Measurements from ENCODE around the gene PPIF.

Gene PPIF

GRCh38 chr10:79354141-79354540, 6.9 kb downstream of the PPIF start:
- no peak overlapping the region for H3K9ac ChIP-seq (ENCODE audit: low read depth in 1 of 2, low read length in 2 of 2)
- peaks cover 9 to 11% of the 10 kb centered on the region in 2 donors for H3K4me1 ChIP-seq (ENCODE audit: control insufficient read depth in 2 of 2, insufficient read depth in 2 of 2, low read length in 2 of 2)
- no peak overlapping the region for H3K27ac ChIP-seq (ENCODE audit: low read depth in 2 of 2, low read length in 2 of 2)
- H3K9me3 ChIP-seq (ENCODE audit: control insufficient read depth in 2 of 2, low read length in 2 of 2): no peaks in the 10 kb centered on the region
- H3K36me3 ChIP-seq (ENCODE audit: control insufficient read depth in 2 of 2, insufficient read depth in 2 of 2, low read length in 2 of 2): peaks cover 55 to 67% of the 10 kb centered on the region in 2 donors
- H3K27me3 ChIP-seq (ENCODE audit: control insufficient read depth in 2 of 2, insufficient read depth in 2 of 2, low read length in 2 of 2): no peaks in the 10 kb centered on the region
- H3K4me3 ChIP-seq (ENCODE audit: low read length in 2 of 2): no peak overlapping the region

- Histone ChIP-seq H3K4me1 (ENCODE audit: control insufficient read depth in 2 of 2, insufficient read depth in 2 of 2, low read length in 2 of 2) (peaks cover 10 to 11% of the 10 kb centered on the region in 2 donors), H3K9me3 (ENCODE audit: control insufficient read depth in 2 of 2, low read length in 2 of 2) (no peaks in the 10 kb centered on the region), H3K27me3 (ENCODE audit: control insufficient read depth in 2 of 2, insufficient read depth in 2 of 2, low read length in 2 of 2) (no peaks in the 10 kb centered on the region), H3K9ac (ENCODE audit: low read depth in 1 of 2, low read length in 2 of 2) (no peak overlapping the region), H3K4me3 (ENCODE audit: low read length in 2 of 2) (no peak overlapping the region), H3K27ac (ENCODE audit: low read depth in 2 of 2, low read length in 2 of 2) (no peak overlapping the region), H3K36me3 (ENCODE audit: control insufficient read depth in 2 of 2, insufficient read depth in 2 of 2, low read length in 2 of 2) (peaks cover 50 to 63% of the 10 kb centered on the region in 2 donors)
Measured at GRCh38 chr10:79354615-79355014, 7.3 kb downstream of the PPIF start.

- Histone ChIP-seq H3K36me3 (ENCODE audit: control insufficient read depth in 2 of 2, insufficient read depth in 2 of 2, low read length in 2 of 2) (peaks cover 41 to 54% of the 10 kb centered on the region in 2 donors), H3K4me1 (ENCODE audit: control insufficient read depth in 2 of 2, insufficient read depth in 2 of 2, low read length in 2 of 2) (peaks cover 10 to 11% of the 10 kb centered on the region in 2 donors), H3K9ac (ENCODE audit: low read depth in 1 of 2, low read length in 2 of 2) (no peak overlapping the region), H3K27ac (ENCODE audit: low read depth in 2 of 2, low read length in 2 of 2) (no peak overlapping the region), H3K4me3 (ENCODE audit: low read length in 2 of 2) (no peak overlapping the region), H3K9me3 (ENCODE audit: control insufficient read depth in 2 of 2, low read length in 2 of 2) (no peaks in the 10 kb centered on the region), H3K27me3 (ENCODE audit: control insufficient read depth in 2 of 2, insufficient read depth in 2 of 2, low read length in 2 of 2) (no peaks in the 10 kb centered on the region)
Measured at GRCh38 chr10:79355420-79356017, 8.2 kb downstream of the PPIF start.

- Histone ChIP-seq H3K4me1 (ENCODE audit: control insufficient read depth in 2 of 2, insufficient read depth in 2 of 2, low read length in 2 of 2) (peaks cover 10 to 11% of the 10 kb centered on the region in 2 donors), H3K4me3 (ENCODE audit: low read length in 2 of 2) (no peak overlapping the region), H3K36me3 (ENCODE audit: control insufficient read depth in 2 of 2, insufficient read depth in 2 of 2, low read length in 2 of 2) (peaks cover 41 to 49% of the 10 kb centered on the region in 2 donors), H3K27ac (ENCODE audit: low read depth in 2 of 2, low read length in 2 of 2) (no peak overlapping the region), H3K27me3 (ENCODE audit: control insufficient read depth in 2 of 2, insufficient read depth in 2 of 2, low read length in 2 of 2) (no peaks in the 10 kb centered on the region), H3K9me3 (ENCODE audit: control insufficient read depth in 2 of 2, low read length in 2 of 2) (no peaks in the 10 kb centered on the region), H3K9ac (ENCODE audit: low read depth in 1 of 2, low read length in 2 of 2) (no peak overlapping the region)
Measured at GRCh38 chr10:79356104-79356503, 8.8 kb downstream of the PPIF start.

GRCh38 chr10:79357180-79357579, 9.9 kb downstream of the PPIF start:
- no peak overlapping the region for H3K27ac ChIP-seq (ENCODE audit: low read depth in 2 of 2, low read length in 2 of 2)
- H3K9me3 ChIP-seq (ENCODE audit: control insufficient read depth in 2 of 2, low read length in 2 of 2): no peaks in the 10 kb centered on the region
- H3K4me1 ChIP-seq (ENCODE audit: control insufficient read depth in 2 of 2, insufficient read depth in 2 of 2, low read length in 2 of 2): peaks cover 10 to 11% of the 10 kb centered on the region in 2 donors
- peaks cover 32 to 39% of the 10 kb centered on the region in 2 donors for H3K36me3 ChIP-seq (ENCODE audit: control insufficient read depth in 2 of 2, insufficient read depth in 2 of 2, low read length in 2 of 2)
- H3K27me3 ChIP-seq (ENCODE audit: control insufficient read depth in 2 of 2, insufficient read depth in 2 of 2, low read length in 2 of 2): no peaks in the 10 kb centered on the region
- no peak overlapping the region for H3K9ac ChIP-seq (ENCODE audit: low read depth in 1 of 2, low read length in 2 of 2)
- no peak overlapping the region for H3K4me3 ChIP-seq (ENCODE audit: low read length in 2 of 2)

GRCh38 chr10:79358811-79359210, 11.5 kb downstream of the PPIF start:
- no peaks in the 10 kb centered on the region for H3K9me3 ChIP-seq (ENCODE audit: control insufficient read depth in 2 of 2, low read length in 2 of 2)
- H3K27ac ChIP-seq (ENCODE audit: low read depth in 2 of 2, low read length in 2 of 2): peak overlapping the region; percentile 71 to 80
- peaks cover 16 to 22% of the 10 kb centered on the region in 2 donors for H3K36me3 ChIP-seq (ENCODE audit: control insufficient read depth in 2 of 2, insufficient read depth in 2 of 2, low read length in 2 of 2)
- peak overlapping the region in 1 of 2 donors; percentile 56 for H3K9ac ChIP-seq (ENCODE audit: low read depth in 1 of 2, low read length in 2 of 2)
- H3K4me1 ChIP-seq (ENCODE audit: control insufficient read depth in 2 of 2, insufficient read depth in 2 of 2, low read length in 2 of 2): peaks cover 10 to 11% of the 10 kb centered on the region in 2 donors
- H3K4me3 ChIP-seq (ENCODE audit: low read length in 2 of 2): peak overlapping the region in 1 of 2 donors; percentile 44
- no peaks in the 10 kb centered on the region for H3K27me3 ChIP-seq (ENCODE audit: control insufficient read depth in 2 of 2, insufficient read depth in 2 of 2, low read length in 2 of 2)

GRCh38 chr10:79359816-79360498, 12.7 kb downstream of the PPIF start:
- Histone ChIP-seq H3K27me3 (ENCODE audit: control insufficient read depth in 2 of 2, insufficient read depth in 2 of 2, low read length in 2 of 2) (no peaks in the 10 kb centered on the region), H3K27ac (ENCODE audit: low read depth in 2 of 2, low read length in 2 of 2) (no peak overlapping the region), H3K9ac (ENCODE audit: low read depth in 1 of 2, low read length in 2 of 2) (no peak overlapping the region)

GRCh38 chr10:79360499-79361342, 13.5 kb downstream of the PPIF start:
- Histone ChIP-seq H3K36me3 (ENCODE audit: control insufficient read depth in 2 of 2, insufficient read depth in 2 of 2, low read length in 2 of 2) (peaks cover 2 to 4% of the 10 kb centered on the region in 2 donors), H3K27ac (ENCODE audit: low read depth in 2 of 2, low read length in 2 of 2) (no peak overlapping the region), H3K9ac (ENCODE audit: low read depth in 1 of 2, low read length in 2 of 2) (no peak overlapping the region), H3K4me1 (ENCODE audit: control insufficient read depth in 2 of 2, insufficient read depth in 2 of 2, low read length in 2 of 2) (peaks cover 10 to 11% of the 10 kb centered on the region in 2 donors), H3K27me3 (ENCODE audit: control insufficient read depth in 2 of 2, insufficient read depth in 2 of 2, low read length in 2 of 2) (no peaks in the 10 kb centered on the region), H3K9me3 (ENCODE audit: control insufficient read depth in 2 of 2, low read length in 2 of 2) (no peaks in the 10 kb centered on the region), H3K4me3 (ENCODE audit: low read length in 2 of 2) (no peak overlapping the region)

More at GRCh38 chr10:79359816-79360498, 12.7 kb downstream of the PPIF start:
- Histone ChIP-seq H3K4me3 (ENCODE audit: low read length in 2 of 2) (no peak overlapping the region), H3K4me1 (ENCODE audit: control insufficient read depth in 2 of 2, insufficient read depth in 2 of 2, low read length in 2 of 2) (peaks cover 10 to 11% of the 10 kb centered on the region in 2 donors), H3K9me3 (ENCODE audit: control insufficient read depth in 2 of 2, low read length in 2 of 2) (no peaks in the 10 kb centered on the region), H3K36me3 (ENCODE audit: control insufficient read depth in 2 of 2, insufficient read depth in 2 of 2, low read length in 2 of 2) (peaks cover 5 to 11% of the 10 kb centered on the region in 2 donors)

- Histone ChIP-seq H3K4me3 (ENCODE audit: low read length in 2 of 2) (no peak overlapping the region), H3K27me3 (ENCODE audit: control insufficient read depth in 2 of 2, insufficient read depth in 2 of 2, low read length in 2 of 2) (no peaks in the 10 kb centered on the region), H3K4me1 (ENCODE audit: control insufficient read depth in 2 of 2, insufficient read depth in 2 of 2, low read length in 2 of 2) (peaks cover 10 to 11% of the 10 kb centered on the region in 2 donors), H3K36me3 (ENCODE audit: control insufficient read depth in 2 of 2, insufficient read depth in 2 of 2, low read length in 2 of 2) (peaks cover 0 to 4% of the 10 kb centered on the region in 2 donors), H3K27ac (ENCODE audit: low read depth in 2 of 2, low read length in 2 of 2) (no peak overlapping the region), H3K9me3 (ENCODE audit: control insufficient read depth in 2 of 2, low read length in 2 of 2) (no peaks in the 10 kb centered on the region), H3K9ac (ENCODE audit: low read depth in 1 of 2, low read length in 2 of 2) (no peak overlapping the region)
Measured at GRCh38 chr10:79361726-79362397, 14.6 kb downstream of the PPIF start.

Data from mucosa of rectum (tissue), 2 donors.